Measurements from ENCODE around the gene PAN2.

GRCh38 chr12:56300644-56301464 is 32.9 kb downstream of the PAN2 start:
- no peak for TF ChIP-seq CTCF (conservative IDR thresholded peaks at IDR 0.05; ENCODE audit: low read depth, low read length)
- no peak for TF ChIP-seq EZH2 (IDR thresholded peaks at IDR 0.05; ENCODE audit: low read length, unreplicated experiment)

Data from PC-3 (cell line).